Activated CD4-positive, alpha-beta memory T cell treated with anti-CD3 and anti-CD28 coated beads for 36 hours (primary cell): ENCODE data around the gene CDK4. TPM values are rescaled to one million over a fixed set of nuclear protein-coding genes. Genes with fewer than 3 reads are reported as not detected.
A peak's percentile ranks its signal among the peaks of the same experiment; 100 is the strongest.

ENCODE experiments used
- CTCF ChIA-PET: fragments of 350-600 bp; sonication (Branson Sonifier 250); formaldehyde crosslinking; loops from one replicate; lab custom pipeline; 2021; ENCODE audit warnings: antibody characterized with exemption, inconsistent platforms; lab: Charles Lee
- POLR2A ChIA-PET: fragments of 350-600 bp; sonication (Branson Sonifier 250); formaldehyde crosslinking; loops from one replicate; lab custom pipeline; 2021; ENCODE audit warnings: antibody characterized with exemption; lab: Charles Lee
- DNase-seq: peaks from one replicate; pipeline ENCODE4 v3.0.0-alpha.2; 2020
- H3K27ac Mint-ChIP-seq: one replicate; pipeline ENCODE4 v1.8.0; 2021; ENCODE audit warnings: mixed read lengths
- H3K27me3 Mint-ChIP-seq: one replicate; pipeline ENCODE4 v1.8.0; 2021; ENCODE audit warnings: mixed read lengths
- H3K36me3 Mint-ChIP-seq: one replicate; pipeline ENCODE4 v1.8.0; 2021; ENCODE audit warnings: mixed read lengths
- H3K4me1 Mint-ChIP-seq: one replicate; pipeline ENCODE4 v1.8.0; 2021; ENCODE audit warnings: low read depth, mixed read lengths
- H3K4me3 Mint-ChIP-seq: one replicate; pipeline ENCODE4 v1.8.0; 2021; ENCODE audit warnings: mild to moderate bottlenecking, mixed read lengths
- H3K9me3 Mint-ChIP-seq: one replicate; pipeline ENCODE4 v1.8.0; 2021; ENCODE audit warnings: mixed read lengths
- intact Hi-C: fragments of 100-400 bp; cut with micrococcal nuclease; formaldehyde crosslinking; loops from one replicate; pipeline ENCODE4 v1.15.1; 2023
- total RNA-seq, 2 experiments: library from RNA; stranded (reverse); gene quantifications; one replicate each; pipeline ENCODE4 v1.2.3, GENCODE V29; 2021

CDK4 gene
- total RNA-seq, 2 experiments from 2014 or later, result 181 to 195 TPM

GRCh38 chr12:57764662-57765002 lies 12.5 kb upstream of the CDK4 start:
- ChIA-PET CTCF (interaction anchor here (0.6 to 5.1 kb wide), 8 partner anchors 8 to 173 kb away, joined by 3 to 52 read pairs (median 4); partner anchors contain the start of genes CDK4, PIP4K2C and TSFM), POLR2A (interaction anchor here (0.8 to 1.3 kb wide), 4 partner anchors 8 to 20 kb away, joined by 3 to 5 read pairs (median 4); partner anchors contain the start of genes MARCHF9 and TSPAN31)
- intact Hi-C loops, result loop anchor here (1.0 to 2.0 kb wide), 2 partner anchors 8 to 134 kb away; no protein-coding TSS in a partner anchor
- peaks cover 2% of the 10 kb centered on the region for H3K27me3 Mint-ChIP-seq
- peak overlapping the region; percentile 86 for H3K4me3 Mint-ChIP-seq
- H3K4me1 Mint-ChIP-seq, result peaks cover 31% of the 10 kb centered on the region
- H3K9me3 Mint-ChIP-seq, result no peaks in the 10 kb centered on the region
- peak overlapping the region; percentile 77 for H3K27ac Mint-ChIP-seq
- peak; percentile 51 for DNase-seq
- H3K36me3 Mint-ChIP-seq, result peaks cover 24% of the 10 kb centered on the region

- Mint-ChIP-seq H3K9me3 (no peaks in the 10 kb centered on the region), H3K4me1 (peaks cover 35% of the 10 kb centered on the region), H3K36me3 (peaks cover 27% of the 10 kb centered on the region), H3K4me3 (peak overlapping the region; percentile 86), H3K27me3 (peaks cover 2% of the 10 kb centered on the region), H3K27ac (no peak overlapping the region)
- POLR2A ChIA-PET, result interaction anchor here (0.8 to 1.3 kb wide), 5 partner anchors 7 to 19 kb away, joined by 3 to 5 read pairs (median 4); partner anchors contain the start of genes EEF1AKMT3, MARCHF9, METTL1 and TSPAN31
- CTCF ChIA-PET, result interaction anchor here (0.6 to 5.1 kb wide), 8 partner anchors 7 to 173 kb away, joined by 3 to 52 read pairs (median 4); partner anchors contain the start of genes CDK4, PIP4K2C and TSFM
- DNase-seq, result no peak
- intact Hi-C loops, result loop anchor here (2.0 kb wide), 1 partner anchor 135 kb away; no protein-coding TSS in a partner anchor
Measured at GRCh38 chr12:57763881-57764661, 12.0 kb upstream of the CDK4 start.

DNA sequence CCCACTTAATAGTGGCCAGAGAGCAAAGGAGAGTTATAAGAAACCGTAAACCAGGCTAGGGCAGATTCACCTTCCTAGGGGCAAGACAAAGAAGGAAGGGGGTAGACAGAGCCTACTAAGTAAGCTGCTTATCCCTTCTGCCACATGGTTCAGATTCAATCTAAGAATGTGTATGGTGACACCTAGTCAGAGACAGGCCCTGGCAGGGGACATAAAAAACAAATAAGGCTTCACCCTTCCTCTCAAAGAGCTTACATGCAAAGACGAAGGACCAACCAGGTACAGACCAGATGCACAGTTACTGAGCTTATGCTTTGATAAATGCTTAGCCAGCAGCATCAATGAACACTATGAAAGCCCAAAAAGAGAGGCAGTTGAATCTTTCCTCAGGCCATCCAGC lies 10.4 kb upstream of the CDK4 start:
- ChIA-PET CTCF (interaction anchor here (0.6 kb wide), 1 partner anchor 84 kb away, joined by 3 read pairs; the partner anchor contains the start of gene CTDSP2), POLR2A (no interaction called here)

GRCh38 chr12:57761391-57761998 lies 9.4 kb upstream of the CDK4 start:
- ChIA-PET POLR2A (no interaction called here), CTCF (interaction anchor here (1.2 to 1.4 kb wide), 3 partner anchors 11 to 144 kb away, joined by 3 read pairs; partner anchors contain the start of gene EEF1AKMT3)
- intact Hi-C loops, result no loop called here
- Mint-ChIP-seq H3K4me1 (peaks cover 38% of the 10 kb centered on the region), H3K36me3 (peaks cover 26% of the 10 kb centered on the region), H3K27me3 (peaks cover 2% of the 10 kb centered on the region), H3K27ac (no peak overlapping the region), H3K9me3 (no peaks in the 10 kb centered on the region), H3K4me3 (no peak overlapping the region)
- no peak for DNase-seq

More for the DNA sequence above, 10.4 kb upstream of the CDK4 start:
- Mint-ChIP-seq H3K4me3 (no peak overlapping the region), H3K36me3 (peaks cover 22% of the 10 kb centered on the region), H3K27me3 (peaks cover 2% of the 10 kb centered on the region), H3K4me1 (peaks cover 38% of the 10 kb centered on the region), H3K9me3 (no peaks in the 10 kb centered on the region), H3K27ac (no peak overlapping the region)
- no peak for DNase-seq
- intact Hi-C loops, result no loop called here

DNA sequence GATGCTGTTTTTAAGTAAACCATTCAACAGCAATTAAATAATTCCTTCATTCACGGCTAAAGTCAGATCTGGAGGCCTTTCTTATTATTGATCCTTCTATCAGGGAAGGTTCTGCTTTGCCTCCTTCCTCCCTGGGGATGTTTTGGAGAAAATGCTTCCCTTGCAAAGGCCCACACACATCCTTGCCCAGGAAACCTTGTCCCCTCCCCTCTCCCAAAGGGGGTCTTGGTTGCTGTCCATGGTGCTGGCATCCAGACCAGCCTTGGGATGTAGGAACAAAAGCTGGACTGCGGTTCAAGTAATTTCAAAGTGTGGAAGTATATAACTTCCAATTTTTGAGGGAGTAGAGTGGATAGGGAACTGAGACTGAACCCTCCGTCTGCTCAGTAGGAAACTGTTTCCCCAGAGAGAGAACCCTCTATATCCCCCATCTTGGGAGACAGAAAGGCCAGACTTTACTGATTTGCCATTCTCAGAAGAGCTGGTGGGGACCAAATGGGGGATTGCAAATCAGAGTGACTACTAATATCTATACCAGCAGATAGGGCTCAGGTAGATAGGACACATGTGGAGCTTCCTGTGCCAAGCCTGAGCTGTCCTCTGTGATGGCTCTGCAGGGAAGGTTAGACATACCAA lies 8.4 kb upstream of the CDK4 start:
- ChIA-PET POLR2A (no interaction called here), CTCF (interaction anchor here (0.6 to 1.4 kb wide), 7 partner anchors 12 to 1390 kb away, joined by 3 to 6 read pairs (median 4); partner anchors contain the start of gene EEF1AKMT3)
- Mint-ChIP-seq H3K9me3 (no peaks in the 10 kb centered on the region), H3K4me1 (peaks cover 33% of the 10 kb centered on the region), H3K4me3 (no peak overlapping the region), H3K36me3 (peaks cover 26% of the 10 kb centered on the region), H3K27me3 (no peaks in the 10 kb centered on the region), H3K27ac (no peak overlapping the region)
- intact Hi-C loops, result no loop called here
- no peak for DNase-seq

DNA sequence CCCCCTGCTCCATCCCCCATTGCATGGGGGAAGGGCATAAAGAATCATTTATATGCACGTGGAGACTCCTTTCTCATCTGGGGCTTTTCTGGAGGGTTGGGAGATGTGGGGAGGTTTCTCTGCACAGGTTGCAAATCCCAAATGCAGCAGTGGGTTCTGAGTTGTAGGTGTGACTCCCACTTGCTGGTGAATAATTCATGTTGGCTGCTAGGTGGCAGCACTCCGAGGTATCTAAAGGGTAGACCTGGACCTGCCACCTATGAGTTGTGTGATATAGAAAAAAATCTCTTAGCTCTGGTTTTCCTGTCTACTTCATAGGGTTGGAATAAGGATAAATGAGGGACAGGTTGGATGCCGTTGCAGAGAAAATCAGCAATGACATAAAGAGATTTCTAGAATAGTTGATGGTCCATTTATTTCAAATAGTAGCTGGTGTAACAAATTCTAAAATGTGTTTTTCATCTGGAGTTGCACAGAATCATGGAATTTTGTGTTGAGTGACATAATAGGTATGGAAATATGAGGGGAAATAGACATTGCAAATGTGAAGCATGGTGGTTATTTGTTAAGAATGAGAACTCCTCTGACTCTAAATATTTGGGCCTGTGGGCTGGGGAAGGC lies 7.4 kb upstream of the CDK4 start:
- Mint-ChIP-seq H3K36me3 (peaks cover 26% of the 10 kb centered on the region), H3K4me1 (peaks cover 34% of the 10 kb centered on the region), H3K27ac (no peak overlapping the region), H3K4me3 (no peak overlapping the region), H3K27me3 (no peaks in the 10 kb centered on the region), H3K9me3 (no peaks in the 10 kb centered on the region)
- POLR2A ChIA-PET, result no interaction called here
- intact Hi-C loops, result loop anchor here (10.0 kb wide), 1 partner anchor 685 kb away; the partner anchor contains the start of gene NEMP1
- peak; percentile 57 for DNase-seq
- CTCF ChIA-PET, result interaction anchor here (0.7 to 1.9 kb wide), 17 partner anchors 8 to 146 kb away, joined by 3 to 9 read pairs (median 5); partner anchors contain the start of genes EEF1AKMT3, METTL1, TSFM and TSPAN31

- ChIA-PET POLR2A (no interaction called here), CTCF (interaction anchor here (0.7 to 1.9 kb wide), 15 partner anchors 8 to 146 kb away, joined by 3 to 9 read pairs (median 5); partner anchors contain the start of genes EEF1AKMT3, METTL1, TSFM and TSPAN31)
- no peaks in the 10 kb centered on the region for H3K27me3 Mint-ChIP-seq
- no peak overlapping the region for H3K4me3 Mint-ChIP-seq
- no peaks in the 10 kb centered on the region for H3K9me3 Mint-ChIP-seq
- no peak for DNase-seq
- peaks cover 36% of the 10 kb centered on the region for H3K4me1 Mint-ChIP-seq
- intact Hi-C loops, result loop anchor here (10.0 kb wide), 1 partner anchor 684 kb away; the partner anchor contains the start of gene NEMP1
- H3K27ac Mint-ChIP-seq, result no peak overlapping the region
- H3K36me3 Mint-ChIP-seq, result peaks cover 26% of the 10 kb centered on the region
Measured at GRCh38 chr12:57758552-57759359, 6.6 kb upstream of the CDK4 start.

DNA sequence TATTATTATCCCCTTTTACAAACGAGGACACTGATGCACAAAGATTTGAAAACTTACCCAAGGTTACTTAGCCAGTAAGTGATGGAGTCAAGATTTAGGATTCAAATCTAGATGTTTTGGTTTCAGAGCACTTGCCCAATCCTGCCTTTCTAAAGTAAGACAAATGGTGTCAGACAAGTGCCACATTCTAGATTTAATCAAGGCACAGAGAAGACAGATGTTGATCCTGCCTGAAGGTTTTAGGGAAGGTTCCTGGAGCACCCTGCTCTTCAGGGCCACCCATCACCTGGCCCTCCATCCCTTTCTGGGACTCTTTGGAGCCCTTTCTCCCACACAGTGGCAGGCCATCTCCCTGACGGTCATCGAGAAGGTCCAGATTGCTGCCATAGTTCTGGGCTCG lies 5.7 kb upstream of the CDK4 start:
- intact Hi-C loops, result loop anchor here (10.0 kb wide), 1 partner anchor 683 kb away; the partner anchor contains the start of gene NEMP1
- no peaks in the 10 kb centered on the region for H3K27me3 Mint-ChIP-seq
- H3K9me3 Mint-ChIP-seq, result no peaks in the 10 kb centered on the region
- no peak for DNase-seq
- H3K27ac Mint-ChIP-seq, result no peak overlapping the region
- CTCF ChIA-PET, result interaction anchor here (0.6 to 2.3 kb wide), 8 partner anchors 9 to 1017 kb away, joined by 3 to 52 read pairs (median 8); partner anchors contain the start of gene CYP27B1
- H3K4me1 Mint-ChIP-seq, result peaks cover 39% of the 10 kb centered on the region
- peaks cover 19% of the 10 kb centered on the region for H3K36me3 Mint-ChIP-seq
- no peak overlapping the region for H3K4me3 Mint-ChIP-seq
- POLR2A ChIA-PET, result no interaction called here

- ChIA-PET POLR2A (interaction anchor here (1.2 to 1.9 kb wide), 5 partner anchors 8 to 27 kb away, joined by 3 to 6 read pairs (median 4); partner anchors contain the start of genes EEF1AKMT3 and METTL1), CTCF (interaction anchor here (0.6 to 2.6 kb wide), 30 partner anchors 10 to 1016 kb away, joined by 3 to 52 read pairs (median 5); partner anchors contain the start of genes AVIL, CYP27B1, EEF1AKMT3 and METTL1)
- peak; percentile 80 for DNase-seq
- intact Hi-C loops, result loop anchor here (1.0 to 10.0 kb wide), 3 partner anchors 9 to 682 kb away; partner anchors contain the start of gene NEMP1
- Mint-ChIP-seq H3K36me3 (peaks cover 26% of the 10 kb centered on the region), H3K4me3 (peak overlapping the region; percentile 79), H3K4me1 (peaks cover 46% of the 10 kb centered on the region), H3K9me3 (no peaks in the 10 kb centered on the region), H3K27ac (peak overlapping the region; percentile 59), H3K27me3 (no peaks in the 10 kb centered on the region)
Measured at GRCh38 chr12:57756406-57757341, 4.6 kb upstream of the CDK4 start.
